HG03095 (cell line): Measurements from ENCODE around the gene C11orf24.

ENCODE experiments used
- ATAC-seq: cut with Tn5 transposase; IDR thresholded peaks from one replicate; pipeline ENCODE4 v1.9.1; 2021; ENCODE audit warnings: moderate library complexity; ENCODE audit not compliant: unreplicated experiment

C11orf24 gene

GRCh38 chr11:68271781-68272608 is at the start of gene C11orf24:
C11orf24 (minus strand) TSS chr11:68271973; CDS start chr11:68263767, 8,206 bp downstream.
- peak; percentile 59 for ATAC-seq

DNA sequence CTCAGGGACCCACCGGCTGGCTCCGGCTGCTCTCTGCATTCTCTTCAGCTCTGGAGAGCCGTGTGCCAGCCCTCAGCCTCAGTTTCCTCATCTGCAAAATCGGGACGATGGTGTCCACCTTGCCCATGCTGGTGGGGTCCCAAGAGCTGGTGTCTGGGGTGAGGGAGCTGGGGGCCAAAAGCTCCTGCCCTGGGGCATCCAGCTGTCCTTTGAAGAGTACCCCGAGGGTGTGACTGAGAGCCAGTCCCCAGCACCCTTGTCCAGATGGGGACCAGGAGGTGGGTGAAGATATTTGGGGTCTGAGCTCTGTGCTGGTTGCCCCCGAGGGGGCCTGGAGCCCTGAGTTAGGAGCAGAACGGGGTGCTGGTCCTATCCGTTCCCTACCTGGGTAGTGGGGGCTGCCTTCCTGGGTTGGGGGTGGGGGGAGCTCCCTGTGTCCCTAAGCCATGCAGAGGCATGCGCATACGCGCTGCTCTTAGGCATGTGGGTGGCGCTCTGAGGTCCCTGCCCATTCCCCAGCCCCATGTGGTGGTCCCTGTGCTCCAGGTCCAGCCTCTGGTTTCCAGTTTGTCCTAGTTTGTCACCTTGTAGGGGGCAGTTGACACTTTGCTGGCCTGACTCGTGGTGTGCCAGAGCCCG is 45.5 kb upstream of the C11orf24 start:
- no peak for ATAC-seq

DNA sequence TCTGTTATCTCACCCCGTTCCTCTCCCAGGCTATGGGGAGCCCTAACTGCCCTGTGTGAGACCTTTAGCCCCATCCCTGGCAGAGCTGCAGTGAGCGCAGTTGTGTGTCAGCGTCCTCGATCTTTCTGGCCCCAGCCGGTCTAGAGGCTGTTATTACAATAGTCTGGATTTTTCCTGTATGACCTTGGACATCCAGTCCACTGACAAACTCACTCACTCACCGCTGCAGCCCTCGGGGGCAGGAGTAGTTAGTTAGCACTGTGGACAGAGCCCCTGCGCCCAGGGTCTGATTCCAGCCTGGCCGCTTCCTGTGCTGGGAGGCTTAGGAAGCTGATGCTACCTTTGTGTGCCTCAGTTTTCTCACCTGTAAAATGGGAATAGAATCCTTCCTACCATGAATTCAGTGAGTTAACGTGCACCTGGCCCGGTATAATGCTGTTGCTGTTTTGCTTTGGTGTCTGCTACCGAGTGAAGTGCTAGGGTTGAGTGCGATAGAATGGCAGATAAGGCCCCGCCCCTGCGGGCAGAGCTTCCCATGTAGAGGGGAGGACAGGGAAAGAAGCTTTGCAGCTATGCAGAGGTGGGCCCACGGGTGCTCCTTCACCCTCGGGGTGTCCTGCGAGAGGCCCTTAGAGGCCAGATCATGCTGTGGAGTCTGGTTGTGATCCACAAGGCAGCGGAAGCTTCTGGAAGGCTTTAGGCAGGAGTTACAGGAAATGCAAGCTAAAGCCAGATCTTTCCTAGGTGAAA is 43.6 kb upstream of the C11orf24 start:
- ATAC-seq, result no peak

DNA sequence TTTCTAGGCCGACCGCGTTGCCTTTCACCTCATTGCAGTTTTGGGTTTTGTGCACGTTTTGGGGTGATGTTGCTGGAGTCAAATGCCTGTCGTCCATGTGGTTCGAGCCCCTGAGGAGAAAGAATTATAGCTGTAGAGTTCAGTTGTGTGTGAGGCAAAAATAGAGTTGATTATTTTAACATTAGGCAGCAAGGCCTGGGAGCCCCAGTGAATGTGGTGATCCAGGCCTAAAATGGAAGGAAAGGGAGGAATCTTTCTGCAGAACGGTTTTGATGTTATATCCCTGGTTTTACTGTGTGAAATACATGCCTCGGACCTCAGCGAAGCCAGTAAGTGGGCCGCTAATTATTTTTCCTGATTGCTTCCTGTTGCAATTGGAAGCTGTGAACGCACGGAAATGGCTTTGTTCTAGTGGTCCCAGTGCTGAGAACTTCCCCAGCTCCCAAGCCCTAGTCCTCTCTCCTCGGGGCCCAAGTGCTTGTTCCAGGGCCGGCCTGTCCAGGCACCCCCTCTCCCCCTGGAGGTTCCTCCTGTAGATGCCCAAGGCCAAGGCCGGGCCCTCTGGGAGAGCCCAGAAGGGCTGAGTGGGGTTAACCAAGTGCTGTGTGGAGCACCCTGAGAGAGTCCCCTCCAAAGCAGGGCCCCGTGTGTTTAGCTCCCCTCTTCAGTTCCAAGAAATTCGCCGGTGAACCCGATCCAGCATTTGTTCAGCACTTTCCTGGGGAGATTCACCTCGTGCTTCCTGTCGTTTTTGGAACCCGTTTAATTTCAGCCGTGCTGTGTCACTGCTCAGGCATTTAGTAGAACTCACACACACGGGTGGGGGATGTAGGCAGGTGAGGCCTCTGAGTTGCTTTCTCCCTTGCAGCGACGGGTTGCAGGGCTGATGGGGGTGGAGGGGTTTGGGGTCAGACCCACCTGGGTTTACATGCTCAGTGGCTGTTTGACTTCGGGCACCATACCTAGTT is 42.7 kb upstream of the C11orf24 start:
- no peak for ATAC-seq

GRCh38 chr11:68313574-68314202 is 41.9 kb upstream of the C11orf24 start:
- no peak for ATAC-seq

DNA sequence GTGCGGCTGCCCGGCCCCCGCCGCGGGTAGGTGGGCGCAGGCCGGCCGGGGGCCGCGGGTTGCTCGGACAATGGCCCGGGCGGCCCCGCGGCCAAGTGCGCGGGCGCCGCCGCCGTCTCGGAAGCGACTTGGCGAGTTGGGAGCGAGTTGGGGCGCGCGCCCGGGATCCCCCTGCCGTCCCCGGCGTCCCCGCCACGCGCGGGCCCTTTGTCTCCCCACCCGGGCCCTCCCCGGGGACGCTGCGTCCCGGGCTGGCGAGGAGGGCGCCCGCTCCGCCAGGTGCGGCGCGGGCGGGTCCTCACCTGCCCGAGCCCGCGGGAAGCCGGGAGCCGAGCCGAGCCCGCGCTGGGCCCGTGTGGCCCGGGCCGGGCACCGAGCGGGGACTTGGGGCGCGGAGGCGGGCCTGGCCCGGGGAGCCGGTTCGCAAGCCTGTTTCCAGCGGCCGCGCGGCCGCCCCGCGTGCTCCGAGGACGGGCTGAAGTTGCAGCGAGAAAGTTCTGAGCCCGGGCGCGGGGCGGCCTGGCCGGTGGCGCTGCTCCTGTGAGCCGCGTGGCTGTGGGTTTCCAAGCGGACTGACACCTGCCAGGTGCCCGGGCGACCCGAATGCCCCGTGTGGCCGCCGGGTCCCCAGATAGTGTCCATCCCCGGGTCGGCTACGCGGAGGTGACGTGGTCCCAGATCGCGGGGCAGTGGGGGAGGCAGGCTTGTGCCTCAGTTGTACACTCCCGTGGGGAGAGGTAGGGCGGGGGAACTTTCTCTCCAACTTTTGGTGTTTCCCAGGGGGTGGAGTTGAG is 41.2 kb upstream of the C11orf24 start:
- no peak for ATAC-seq

GRCh38 chr11:68312117-68312779 is 40.5 kb upstream of the C11orf24 start, which contains the start of gene LRP5:
LRP5 (plus strand) TSS chr11:68312591; CDS start chr11:68312715, 124 bp downstream.
- no peak for ATAC-seq

DNA sequence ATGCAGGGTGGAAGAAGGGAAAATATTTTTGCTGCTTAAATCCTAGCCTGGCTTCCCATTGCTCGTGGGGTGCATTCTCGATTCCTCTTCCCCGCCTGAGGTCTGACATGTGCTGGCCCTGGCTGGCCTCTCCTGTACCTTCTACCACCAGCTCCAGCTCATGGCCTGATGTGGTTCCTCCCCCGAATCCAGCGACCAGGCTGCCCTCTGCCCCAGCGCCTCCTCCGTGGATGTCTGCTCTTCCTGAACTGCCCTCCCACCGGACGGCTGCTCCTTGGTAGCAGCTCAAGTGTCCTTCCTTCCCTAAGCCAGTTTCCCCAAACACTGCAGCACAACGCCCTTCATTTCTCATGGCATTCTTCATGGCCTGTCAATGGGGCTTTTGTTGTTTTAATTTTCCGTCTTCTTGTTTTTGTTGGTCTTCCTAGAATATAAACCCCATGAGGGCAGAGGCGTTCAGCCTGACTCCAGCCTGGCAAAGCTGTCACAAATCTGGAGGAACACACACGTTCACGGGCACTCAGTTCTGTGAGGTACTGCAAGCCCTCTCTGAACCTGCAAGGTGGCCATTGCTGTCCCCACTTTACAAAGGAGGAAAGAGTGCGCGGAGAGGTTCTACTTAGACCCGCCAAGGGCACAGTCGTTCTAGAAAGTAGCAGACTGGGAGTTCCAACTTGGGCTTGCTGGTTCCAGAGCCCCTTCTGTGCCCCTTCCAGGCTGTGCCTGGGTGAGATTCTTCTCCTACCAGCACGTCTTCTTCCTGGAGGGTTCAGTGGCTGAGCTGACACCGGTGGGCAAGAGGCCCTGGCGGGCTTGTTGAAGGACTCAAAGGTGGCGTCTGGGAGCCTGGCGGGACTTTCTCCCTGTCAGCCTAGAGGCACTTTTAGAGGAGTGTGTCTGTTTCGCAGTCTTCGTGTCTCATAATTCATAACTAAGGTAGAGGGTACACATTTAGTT is 39.7 kb upstream of the C11orf24 start:
- ATAC-seq, result no peak

GRCh38 chr11:68309621-68310185 is 37.9 kb upstream of the C11orf24 start:
- no peak for ATAC-seq

- no peak for ATAC-seq
These were observed 36.3 kb upstream of the C11orf24 start for GRCh38 chr11:68308068-68308467.

DNA sequence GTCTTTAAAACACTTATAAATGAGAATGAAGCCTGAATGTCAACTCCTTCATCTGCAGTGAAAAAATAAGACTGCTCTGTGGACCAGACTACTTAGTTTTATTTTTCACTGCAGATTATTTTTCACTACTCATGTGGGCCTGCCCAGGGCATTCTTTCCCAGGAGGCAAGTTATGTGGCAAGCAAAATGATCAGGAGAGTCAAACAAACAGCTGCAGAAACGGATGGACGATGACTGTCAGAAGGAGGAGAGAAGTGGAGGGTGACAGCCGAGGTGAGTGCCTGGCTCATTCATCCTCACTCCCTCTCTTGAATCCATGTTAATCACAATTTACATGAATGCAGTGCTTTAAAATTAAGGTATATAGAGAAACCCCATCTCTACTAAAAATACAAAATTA is 34.9 kb upstream of the C11orf24 start:
- ATAC-seq, result no peak

DNA sequence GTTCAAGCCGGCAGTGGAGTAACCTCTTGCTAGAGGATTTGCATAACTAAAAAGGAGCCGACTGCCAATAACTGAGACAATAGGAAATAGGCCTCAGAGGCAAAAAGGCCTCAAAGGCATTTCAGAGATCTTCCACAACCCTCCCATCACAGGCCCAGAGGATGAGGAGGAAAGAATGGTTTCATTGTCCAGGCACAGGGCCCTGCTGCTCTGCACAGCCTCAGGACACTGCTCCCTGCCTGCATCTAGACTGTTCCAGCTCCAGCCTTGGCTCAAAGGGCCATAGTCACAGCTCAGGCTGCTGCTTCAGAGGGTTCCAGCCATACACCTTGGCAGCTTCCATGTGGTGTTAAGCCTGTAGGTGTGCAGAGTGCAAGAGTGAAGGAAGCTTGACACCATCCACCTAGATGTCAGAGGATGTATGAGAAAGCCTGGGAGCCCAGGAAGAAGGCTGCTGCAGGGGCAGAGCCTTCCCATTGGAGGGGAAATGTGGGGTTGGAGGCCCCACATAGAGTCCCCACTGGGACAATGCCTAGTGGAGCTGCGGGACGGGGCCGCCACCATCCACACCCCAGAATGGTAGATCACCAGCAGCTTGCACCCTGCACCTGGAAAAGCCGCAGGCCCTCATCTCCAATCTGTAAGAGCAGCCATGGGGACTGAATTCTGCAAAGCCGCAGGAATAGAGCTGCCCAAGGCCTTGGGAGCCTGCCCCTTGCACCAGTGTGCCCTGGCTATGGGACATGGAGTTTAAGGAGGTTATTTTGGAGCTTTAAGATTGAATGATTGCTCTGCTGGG is 32.4 kb upstream of the C11orf24 start:
- ATAC-seq, result no peak

GRCh38 chr11:68303083-68303482 is 31.3 kb upstream of the C11orf24 start:
- ATAC-seq, result no peak

GRCh38 chr11:68302670-68303069 is 30.9 kb upstream of the C11orf24 start:
- ATAC-seq, result no peak

- ATAC-seq, result no peak
These were observed 30.5 kb upstream of the C11orf24 start for GRCh38 chr11:68302256-68302655.

DNA sequence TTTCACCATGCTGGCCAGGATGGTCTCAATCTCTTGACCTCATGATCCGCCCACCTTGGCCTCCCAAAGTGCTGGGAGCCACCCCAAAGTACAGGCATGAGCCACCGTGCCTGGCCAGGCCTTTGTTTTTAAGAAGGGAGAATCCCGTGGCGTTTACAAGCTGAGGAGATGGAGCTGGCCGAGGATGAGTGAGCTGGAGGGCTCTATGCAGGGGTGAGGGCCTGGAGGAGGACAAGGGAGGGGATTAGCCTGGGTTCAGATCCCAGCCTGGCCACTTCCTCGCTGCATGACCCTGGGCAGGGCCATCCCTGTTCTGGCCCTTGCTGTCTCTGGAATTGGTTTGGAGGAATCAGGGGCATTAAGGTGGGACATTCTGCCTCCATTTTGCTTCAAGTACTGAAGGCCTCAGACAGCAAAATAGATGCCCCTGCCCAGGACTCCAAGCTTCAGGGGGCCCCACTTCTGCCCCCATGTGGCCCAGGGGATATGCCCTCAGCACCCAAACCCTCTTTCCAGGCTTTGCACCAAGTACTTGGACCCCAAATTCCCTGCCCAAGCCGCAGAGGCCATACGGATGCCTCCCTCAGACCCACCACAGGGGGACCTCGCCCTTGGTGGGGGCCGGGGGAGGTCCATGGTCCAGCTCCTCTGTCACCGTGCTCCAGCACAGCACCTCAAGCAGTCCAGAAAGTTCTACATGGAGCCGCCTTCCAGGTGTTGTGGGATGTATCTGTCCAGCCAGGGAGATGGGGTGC is 28.5 kb upstream of the C11orf24 start:
- ATAC-seq, result no peak
